Epithelial cell of esophagus (primary cell): ENCODE measurements around the gene ROCK2.

ENCODE experiments used
- DNase-seq: peaks from one replicate; pipeline ENCODE4 v3.0.0; 2010; ENCODE audit warnings: low read depth
- H3K4me3 ChIP-seq: 2 replicates; pipeline ENCODE4 v1.5.1; 2011; ENCODE audit warnings: mild to moderate bottlenecking, low read length, control low read depth
- CTCF ChIP-seq: IDR thresholded peaks from 2 replicates; pipeline ENCODE4 v1.5.1; 2011; ENCODE audit warnings: low read depth, mild to moderate bottlenecking, low read length, control low read depth, inconsistent platforms; ENCODE audit not compliant: insufficient read depth; ENCODE audit errors: missing control alignments

Gene ROCK2

GRCh38 chr2:11144077-11144737 is 200.2 kb downstream of the ROCK2 start:
- H3K4me3 ChIP-seq = no peak overlapping the region
- no peak for DNase-seq
- no peak for TF ChIP-seq CTCF

- H3K4me3 ChIP-seq = no peak overlapping the region
- TF ChIP-seq CTCF = no peak
- DNase-seq = no peak
These were observed 201.4 kb downstream of the ROCK2 start for GRCh38 chr2:11142987-11143386.

- H3K4me3 ChIP-seq = no peak overlapping the region
- no peak for DNase-seq
- no peak for TF ChIP-seq CTCF
These were observed 202.1 kb downstream of the ROCK2 start for GRCh38 chr2:11142330-11142729.

GRCh38 chr2:11141319-11141718 is 203.1 kb downstream of the ROCK2 start:
- no peak for TF ChIP-seq CTCF
- no peak overlapping the region for H3K4me3 ChIP-seq
- no peak for DNase-seq

GRCh38 chr2:11140492-11140891 is 203.9 kb downstream of the ROCK2 start:
- TF ChIP-seq CTCF = no peak
- no peak overlapping the region for H3K4me3 ChIP-seq
- DNase-seq = peak; percentile 36

GRCh38 chr2:11134349-11134748 is 210.1 kb downstream of the ROCK2 start:
- H3K4me3 ChIP-seq = no peak overlapping the region
- no peak for TF ChIP-seq CTCF
- DNase-seq = no peak

- no peak for DNase-seq
- H3K4me3 ChIP-seq = no peak overlapping the region
- TF ChIP-seq CTCF = no peak
These were observed 210.5 kb downstream of the ROCK2 start for GRCh38 chr2:11133936-11134320.
